Upper lobe of right lung (tissue), 1 donor: ENCODE measurements around the gene ADGRL3. TPM values are rescaled to one million over a fixed set of nuclear protein-coding genes. Genes with fewer than 3 reads are reported as not detected.
"Not testable (repeated sequence)": the region's sequence is repeated elsewhere in the genome, so short reads cannot be mapped to it uniquely, and the experiment has no call there.

Experiments used
- ATAC-seq: fragments of 200-7000 bp; cut with Tn5 transposase; one replicate; pipeline ENCODE4 v1.9.1; 2020; ENCODE audit warnings: mild to moderate bottlenecking, moderate library complexity
- DNase-seq: peaks from one replicate; pipeline ENCODE4 v3.0.0-alpha.2; 2020
- H3K27ac ChIP-seq: fragments of 200-600 bp; one replicate; pipeline ENCODE4 v1.8.0; 2022
- H3K27me3 ChIP-seq: fragments of 200-600 bp; one replicate; pipeline ENCODE4 v1.8.0; 2022; ENCODE audit warnings: mild to moderate bottlenecking
- H3K36me3 ChIP-seq: fragments of 200-600 bp; one replicate; pipeline ENCODE4 v1.8.0; 2022
- H3K4me1 ChIP-seq: fragments of 200-600 bp; one replicate; pipeline ENCODE4 v1.8.0; 2022
- H3K4me3 ChIP-seq: fragments of 200-600 bp; one replicate; pipeline ENCODE4 v1.8.0; 2022; ENCODE audit warnings: mild to moderate bottlenecking
- H3K9me3 ChIP-seq: fragments of 200-600 bp; one replicate; pipeline ENCODE4 v1.8.0; 2022
- intact Hi-C: fragments of 100-400 bp; cut with DNase I; formaldehyde crosslinking; loops from one replicate; pipeline ENCODE4 v1.11.0; 2022
- total RNA-seq: library from RNA; stranded (reverse); fragmentation: NEBNext Ultra II Directional; extraction: Animal tissue kit (Norgen Biotek cat#: 25700); gene quantifications from one replicate; pipeline ENCODE4 v1.2.1, GENCODE V29; 2021
- TF ChIP-seq, protein P1 (sequence below): fragments of 200-600 bp; IDR thresholded peaks from one replicate; pipeline ENCODE4 v1.8.0; 2022; ENCODE audit warnings: antibody characterized with exemption
- donor health status: DM: no; HTN: yes; CAD: no; lungs with severe emphysema.

Gene ADGRL3
- total RNA-seq, 1 donor from 2014 or later, result 4.0 TPM

DNA sequence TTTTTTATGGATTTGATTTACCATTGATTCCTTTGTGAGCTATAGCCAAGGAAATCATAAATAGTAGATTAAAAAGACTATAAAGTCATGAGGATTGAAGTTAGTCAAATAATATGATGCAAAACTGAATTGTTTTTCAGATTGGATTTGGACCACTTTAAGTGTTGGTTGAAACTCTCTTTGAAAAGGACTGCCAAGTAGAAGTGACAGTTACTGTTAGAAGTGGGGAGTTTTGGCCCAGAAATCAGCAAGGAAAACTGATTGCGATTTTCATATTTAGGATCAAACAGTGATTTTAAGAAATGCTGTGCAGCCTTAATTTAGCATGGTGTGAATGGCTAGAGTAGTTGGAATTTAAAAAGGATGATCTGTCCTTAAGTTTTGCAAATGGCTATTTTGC is 4.9 kb downstream of the ADGRL3 start:
- Histone ChIP-seq H3K27ac (no peak overlapping the region), H3K4me1 (no peaks in the 10 kb centered on the region), H3K4me3 (no peak overlapping the region), H3K27me3 (peaks cover 42% of the 10 kb centered on the region), H3K9me3 (no peaks in the 10 kb centered on the region), H3K36me3 (no peaks in the 10 kb centered on the region)
- no peak for ATAC-seq
- TF ChIP-seq, protein P1, sequence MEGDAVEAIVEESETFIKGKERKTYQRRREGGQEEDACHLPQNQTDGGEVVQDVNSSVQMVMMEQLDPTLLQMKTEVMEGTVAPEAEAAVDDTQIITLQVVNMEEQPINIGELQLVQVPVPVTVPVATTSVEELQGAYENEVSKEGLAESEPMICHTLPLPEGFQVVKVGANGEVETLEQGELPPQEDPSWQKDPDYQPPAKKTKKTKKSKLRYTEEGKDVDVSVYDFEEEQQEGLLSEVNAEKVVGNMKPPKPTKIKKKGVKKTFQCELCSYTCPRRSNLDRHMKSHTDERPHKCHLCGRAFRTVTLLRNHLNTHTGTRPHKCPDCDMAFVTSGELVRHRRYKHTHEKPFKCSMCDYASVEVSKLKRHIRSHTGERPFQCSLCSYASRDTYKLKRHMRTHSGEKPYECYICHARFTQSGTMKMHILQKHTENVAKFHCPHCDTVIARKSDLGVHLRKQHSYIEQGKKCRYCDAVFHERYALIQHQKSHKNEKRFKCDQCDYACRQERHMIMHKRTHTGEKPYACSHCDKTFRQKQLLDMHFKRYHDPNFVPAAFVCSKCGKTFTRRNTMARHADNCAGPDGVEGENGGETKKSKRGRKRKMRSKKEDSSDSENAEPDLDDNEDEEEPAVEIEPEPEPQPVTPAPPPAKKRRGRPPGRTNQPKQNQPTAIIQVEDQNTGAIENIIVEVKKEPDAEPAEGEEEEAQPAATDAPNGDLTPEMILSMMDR, result no peak
- intact Hi-C loops, result no loop called here
- DNase-seq, result no peak

DNA sequence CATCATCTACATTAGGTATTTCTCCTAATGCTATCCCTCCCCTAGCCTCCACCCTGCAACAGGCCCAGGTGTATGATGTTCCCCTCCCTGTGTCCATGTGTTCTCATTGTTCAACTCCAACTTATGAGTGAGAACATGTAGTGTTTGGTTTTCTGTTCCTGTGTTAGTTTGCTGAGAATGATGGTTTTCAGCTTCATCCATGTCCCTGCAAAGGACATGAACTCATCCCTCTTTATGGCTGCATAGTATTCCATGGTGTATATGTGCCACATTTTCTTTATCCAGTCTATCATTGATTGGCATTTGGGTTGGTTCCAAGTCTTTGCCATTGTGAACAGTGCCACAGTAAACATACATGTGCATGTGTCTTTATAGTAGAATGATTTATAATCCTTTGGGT is 7.0 kb downstream of the ADGRL3 start:
- ATAC-seq, H3K36me3 ChIP-seq, H3K27ac ChIP-seq, DNase-seq, H3K9me3 ChIP-seq, intact Hi-C loops, H3K4me1 ChIP-seq, H3K4me3 ChIP-seq: not testable (repeated sequence)
- peaks cover 24% of the 10 kb centered on the region for H3K27me3 ChIP-seq

DNA sequence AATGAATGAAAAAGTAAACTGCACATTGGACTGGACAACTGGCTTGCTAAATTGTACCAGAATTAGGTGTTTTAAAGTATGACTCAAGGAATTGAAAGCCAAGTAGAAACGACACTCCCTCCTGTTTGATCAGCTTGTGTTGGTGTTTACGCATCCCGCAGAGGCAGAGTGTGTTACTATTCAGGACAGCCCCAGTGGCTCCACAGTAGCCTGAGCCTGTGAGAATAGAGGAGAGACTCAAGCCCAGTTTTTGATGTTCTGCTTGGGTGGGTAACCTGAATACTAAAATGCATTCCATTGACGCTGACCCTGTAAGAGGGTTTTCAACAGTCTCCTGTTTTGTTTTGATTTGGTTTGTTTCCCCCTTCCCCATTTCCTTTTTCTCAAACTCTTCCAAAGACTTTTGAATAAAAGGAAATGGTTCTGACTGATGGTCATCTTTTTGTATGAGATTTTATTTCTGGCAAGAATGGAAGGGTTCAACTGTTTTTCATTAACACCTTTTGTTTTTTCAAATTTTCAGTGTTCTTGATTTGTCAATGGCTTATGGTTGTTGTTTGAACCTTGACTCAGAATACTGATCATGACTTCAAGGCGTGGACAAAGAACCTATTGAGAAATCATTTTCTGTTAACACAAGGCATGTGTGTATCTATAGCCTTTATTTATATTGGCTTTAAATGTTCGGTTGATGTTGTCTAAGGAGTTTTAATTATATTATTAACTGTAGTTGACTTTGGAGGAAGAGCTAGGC is 10.2 kb downstream of the ADGRL3 start:
- H3K4me1 ChIP-seq, result no peaks in the 10 kb centered on the region
- DNase-seq (no peak), ATAC-seq (no peak)
- H3K9me3 ChIP-seq, result no peaks in the 10 kb centered on the region
- H3K36me3 ChIP-seq, result no peaks in the 10 kb centered on the region
- H3K27me3 ChIP-seq, result peaks cover 6% of the 10 kb centered on the region
- no peak overlapping the region for H3K27ac ChIP-seq
- no peak overlapping the region for H3K4me3 ChIP-seq
- TF ChIP-seq, protein P1, result no peak
- intact Hi-C loops, result no loop called here

DNA sequence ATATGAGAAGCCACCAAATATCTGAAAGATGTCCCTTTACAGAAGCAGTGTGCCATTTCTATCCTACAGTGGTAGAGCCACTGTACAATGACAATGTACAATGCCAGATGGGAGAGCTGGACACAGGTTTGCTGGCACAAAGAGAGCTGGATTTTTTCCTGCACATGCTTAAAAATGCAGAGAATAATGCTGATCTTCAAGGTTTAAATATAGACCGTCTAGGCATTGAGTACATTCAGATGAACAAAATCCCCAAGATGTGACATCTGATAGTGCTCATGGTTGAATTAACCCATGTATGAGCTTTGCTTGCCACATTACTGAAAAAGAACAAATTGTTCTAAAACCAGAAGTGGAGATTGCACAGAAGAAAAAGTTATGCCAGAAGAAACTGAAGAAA is 11.7 kb downstream of the ADGRL3 start:
- TF ChIP-seq, protein P1, result no peak
- intact Hi-C loops, result no loop called here
- no peak for DNase-seq
- H3K9me3 ChIP-seq, result no peaks in the 10 kb centered on the region
- no peak overlapping the region for H3K27ac ChIP-seq
- H3K36me3 ChIP-seq, result no peaks in the 10 kb centered on the region
- no peak for ATAC-seq
- H3K4me1 ChIP-seq, result no peaks in the 10 kb centered on the region
- H3K27me3 ChIP-seq, result peaks cover under 1% of the 10 kb centered on the region
- no peak overlapping the region for H3K4me3 ChIP-seq

DNA sequence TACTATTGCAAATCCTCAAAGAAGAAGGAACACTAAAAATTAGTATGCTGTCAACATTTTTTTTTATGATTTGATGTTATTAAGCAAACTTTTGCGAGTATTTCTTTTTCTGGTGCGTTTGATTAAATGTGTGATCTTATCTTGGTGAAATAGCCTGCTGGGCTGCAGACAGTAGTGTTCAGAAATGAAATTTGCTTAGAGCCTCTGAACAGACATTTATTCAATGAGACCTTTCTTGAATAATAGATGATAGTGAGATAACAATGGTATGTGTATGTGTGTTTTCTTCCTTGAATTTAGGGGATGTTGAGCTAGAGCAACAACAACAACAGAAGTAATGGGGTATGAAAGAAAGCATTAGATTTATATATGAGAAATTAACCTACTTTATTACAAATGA is 12.7 kb downstream of the ADGRL3 start:
- Histone ChIP-seq H3K27me3 (no peaks in the 10 kb centered on the region), H3K27ac (no peak overlapping the region), H3K9me3 (no peaks in the 10 kb centered on the region), H3K4me1 (no peaks in the 10 kb centered on the region), H3K4me3 (no peak overlapping the region), H3K36me3 (no peaks in the 10 kb centered on the region)
- intact Hi-C loops, result no loop called here
- TF ChIP-seq, protein P1, result no peak
- ATAC-seq, result no peak
- DNase-seq, result no peak

DNA sequence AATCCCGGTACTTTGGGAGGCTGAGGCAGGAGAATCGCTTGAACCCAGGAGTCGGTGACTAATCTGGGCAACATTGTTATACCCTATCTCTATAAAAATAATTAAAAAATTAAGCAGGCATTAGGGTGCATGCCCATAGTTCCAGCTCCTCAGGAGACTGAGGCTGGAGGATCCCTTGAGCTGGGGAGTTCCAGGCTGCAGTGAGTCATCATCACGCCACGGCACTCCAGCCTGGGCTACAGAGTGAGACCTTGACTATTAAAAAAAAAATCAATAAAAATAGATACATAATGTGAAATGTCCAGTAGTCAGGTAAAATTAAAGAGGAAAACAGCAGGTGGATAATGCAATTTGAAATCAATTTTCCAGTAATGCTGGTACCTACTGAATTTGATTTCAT is 14.6 kb downstream of the ADGRL3 start:
- no peaks in the 10 kb centered on the region for H3K4me1 ChIP-seq
- no peak overlapping the region for H3K27ac ChIP-seq
- TF ChIP-seq, protein P1, result no peak
- H3K36me3 ChIP-seq, result no peaks in the 10 kb centered on the region
- ATAC-seq, result no peak
- H3K9me3 ChIP-seq, result no peaks in the 10 kb centered on the region
- no peak for DNase-seq
- H3K4me3 ChIP-seq, result no peak overlapping the region
- intact Hi-C loops, result no loop called here
- no peaks in the 10 kb centered on the region for H3K27me3 ChIP-seq
